Fibroblast of pulmonary artery (primary cell): ENCODE measurements around the gene SPIN1.

Experiments
- DNase-seq: peaks from one replicate; pipeline ENCODE4 v3.0.0-alpha.2; 2010; ENCODE audit warnings: low read depth
- H3K4me3 ChIP-seq: replicated peaks from 2 replicates; pipeline ENCODE4 v1.5.1; 2011; ENCODE audit warnings: low read depth, mild to moderate bottlenecking, control low read depth, low read length, moderate library complexity
- CTCF ChIP-seq: IDR thresholded peaks from 2 replicates; pipeline ENCODE4 v1.5.1; 2011; ENCODE audit warnings: mild to moderate bottlenecking, control low read depth, low read length, inconsistent platforms; ENCODE audit errors: missing control alignments

Gene SPIN1

DNA sequence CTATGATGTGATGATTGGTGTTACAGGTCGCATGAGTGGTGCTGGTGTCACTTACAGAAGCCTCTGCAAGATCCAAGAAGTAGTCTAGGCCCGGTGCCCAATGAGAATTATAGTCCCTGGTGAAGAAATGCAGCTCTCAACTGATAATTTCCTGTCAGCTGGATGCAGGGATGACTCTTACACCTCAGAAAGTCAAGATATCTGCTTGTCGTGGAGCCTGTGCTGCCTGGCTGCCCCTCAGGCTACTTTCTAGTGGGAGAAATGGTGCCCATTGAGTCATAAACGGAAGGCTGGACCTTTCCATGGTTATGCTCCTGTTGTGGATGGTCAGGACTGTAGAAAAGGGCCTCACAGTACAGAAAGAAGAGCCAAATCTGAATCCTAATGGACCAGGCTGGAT lies 99.9 kb downstream of the SPIN1 start:
- H3K4me3 ChIP-seq, result no peak overlapping the region
- DNase-seq, result no peak
- no peak for TF ChIP-seq CTCF

GRCh38 chr9:88494983-88495721 lies 106.9 kb downstream of the SPIN1 start:
- TF ChIP-seq CTCF, result no peak
- DNase-seq, result no peak

DNA sequence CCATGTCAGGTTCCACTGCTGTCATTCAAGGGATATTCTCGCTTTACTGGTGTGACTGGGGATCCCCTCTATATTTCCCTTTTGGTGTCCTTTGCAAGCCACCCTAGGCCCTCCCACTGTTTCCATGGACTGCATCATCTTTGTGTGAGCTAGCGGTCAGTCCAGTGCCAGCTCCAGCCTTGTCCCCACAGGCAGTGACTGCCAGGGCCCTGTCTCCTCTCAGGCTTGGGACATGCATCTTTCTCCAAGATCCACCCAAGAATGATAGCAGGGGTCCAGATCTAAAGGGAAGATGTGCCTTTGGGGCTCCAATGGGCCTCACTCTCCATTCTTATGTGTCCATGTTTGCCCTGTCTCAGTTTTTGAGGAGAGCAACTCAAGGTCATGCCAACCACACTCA lies 109.0 kb downstream of the SPIN1 start:
- H3K4me3 ChIP-seq, result no peak overlapping the region
- DNase-seq, result no peak
- no peak for TF ChIP-seq CTCF

More at GRCh38 chr9:88494983-88495721, 106.9 kb downstream of the SPIN1 start:
- H3K4me3 ChIP-seq, result no peak overlapping the region

DNA sequence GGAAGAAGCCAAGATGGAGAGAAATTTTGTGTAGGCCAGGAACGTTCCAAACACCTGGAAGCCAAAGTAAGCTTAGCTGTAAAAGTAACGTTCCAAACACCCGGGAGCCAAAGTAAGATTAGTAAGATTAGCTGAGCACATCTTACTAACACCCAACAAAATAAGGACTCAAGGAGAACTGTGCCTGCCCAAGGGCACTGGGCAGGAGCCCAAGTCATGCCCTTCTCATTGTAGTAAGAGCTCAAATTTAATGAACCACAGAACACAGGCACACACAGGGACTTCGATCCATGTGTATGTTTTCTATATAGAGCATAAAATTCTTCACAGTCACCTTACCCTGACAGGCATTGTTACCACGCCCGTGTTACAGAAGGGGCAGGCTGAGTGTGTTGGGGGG lies 110.6 kb downstream of the SPIN1 start:
- no peak overlapping the region for H3K4me3 ChIP-seq
- TF ChIP-seq CTCF, result no peak
- no peak for DNase-seq

GRCh38 chr9:88501086-88501485 lies 112.8 kb downstream of the SPIN1 start:
- no peak overlapping the region for H3K4me3 ChIP-seq
- TF ChIP-seq CTCF, result no peak
- DNase-seq, result no peak

DNA sequence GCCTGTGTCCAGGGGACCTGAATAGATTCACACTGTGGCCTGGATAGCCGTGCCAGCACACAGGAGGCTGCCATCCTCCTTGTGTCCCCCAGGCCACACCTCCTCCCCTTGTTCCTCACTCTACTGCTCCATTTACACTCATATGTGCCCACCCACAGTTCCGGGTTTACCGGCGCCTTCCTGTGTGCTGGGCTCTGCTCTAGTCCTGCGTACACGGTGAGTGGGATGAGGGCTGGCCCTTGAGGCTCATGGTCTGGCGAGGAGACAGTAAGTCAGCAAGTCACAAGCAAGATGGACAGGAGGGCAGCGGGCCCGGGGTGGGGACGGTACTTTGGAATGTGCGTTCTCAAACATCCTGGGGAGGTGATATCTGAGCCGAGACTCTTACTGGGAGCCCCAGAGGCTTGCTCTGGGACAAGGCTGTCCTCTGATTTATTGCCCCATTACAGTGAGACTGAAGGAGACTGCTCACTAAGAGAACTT lies 114.3 kb downstream of the SPIN1 start:
- DNase-seq, result no peak
- TF ChIP-seq CTCF, result no peak
- H3K4me3 ChIP-seq, result no peak overlapping the region
